Natural killer cell treated with Interleukin-12 subunit alpha and Interleukin-12 subunit beta and Interleukin-15 and Interleukin-18, amount 100 ng/mL, for 72 hours (primary cell): Measurements from ENCODE around the gene TTLL10. TPM values are rescaled to one million over a fixed set of nuclear protein-coding genes. Genes with fewer than 3 reads are reported as not detected.
"Not testable (repeated sequence)": the region's sequence is repeated elsewhere in the genome, so short reads cannot be mapped to it uniquely, and the experiment has no call there.

Experiments used
- ATAC-seq, 2 donors: fragments of 150-1000 bp; cut with Tn5 transposase in 1 of 2; sonication (Bioruptor Pico), chemical (Tn5 transposase) in 1 of 2; 2 replicates each; pipeline ENCODE4 v1.10.0; 2021
- DNase-seq: peaks from one replicate; pipeline ENCODE4 v3.0.0; 2022; ENCODE audit warnings: low spot score
- H3K27ac Mint-ChIP-seq, 2 donors: 1 replicate in 1 of 2; 2 replicates in 1 of 2; pipeline ENCODE4 v1.8.0; 2022; ENCODE audit warnings: mixed read lengths in 2 of 2, mild to moderate bottlenecking in 1 of 2, moderate library complexity in 1 of 2
- H3K27me3 Mint-ChIP-seq, 2 donors: 1 replicate in 1 of 2; 2 replicates in 1 of 2; pipeline ENCODE4 v1.8.0; 2022; ENCODE audit warnings: mixed read lengths in 2 of 2
- H3K36me3 Mint-ChIP-seq: one replicate; pipeline ENCODE4 v1.8.0; 2022; ENCODE audit warnings: mixed read lengths
- H3K4me1 Mint-ChIP-seq, 2 donors: 1 replicate in 1 of 2; 2 replicates in 1 of 2; pipeline ENCODE4 v1.8.0; 2022; ENCODE audit warnings: low read depth in 2 of 2, mixed read lengths in 2 of 2, mild to moderate bottlenecking in 1 of 2
- H3K4me3 Mint-ChIP-seq: one replicate; pipeline ENCODE4 v1.8.0; 2022; ENCODE audit warnings: mixed read lengths
- H3K9me3 Mint-ChIP-seq: 2 replicates; pipeline ENCODE4 v1.8.0; 2022; ENCODE audit warnings: mixed read lengths
- total RNA-seq, 2 donors: library from RNA; stranded (reverse); gene quantifications; one replicate each; pipeline ENCODE4 v1.2.3, GENCODE V29; 2022

TTLL10 gene
- total RNA-seq, 2 donors from 2014 or later = 0.31 TPM; not detected in 1

DNA sequence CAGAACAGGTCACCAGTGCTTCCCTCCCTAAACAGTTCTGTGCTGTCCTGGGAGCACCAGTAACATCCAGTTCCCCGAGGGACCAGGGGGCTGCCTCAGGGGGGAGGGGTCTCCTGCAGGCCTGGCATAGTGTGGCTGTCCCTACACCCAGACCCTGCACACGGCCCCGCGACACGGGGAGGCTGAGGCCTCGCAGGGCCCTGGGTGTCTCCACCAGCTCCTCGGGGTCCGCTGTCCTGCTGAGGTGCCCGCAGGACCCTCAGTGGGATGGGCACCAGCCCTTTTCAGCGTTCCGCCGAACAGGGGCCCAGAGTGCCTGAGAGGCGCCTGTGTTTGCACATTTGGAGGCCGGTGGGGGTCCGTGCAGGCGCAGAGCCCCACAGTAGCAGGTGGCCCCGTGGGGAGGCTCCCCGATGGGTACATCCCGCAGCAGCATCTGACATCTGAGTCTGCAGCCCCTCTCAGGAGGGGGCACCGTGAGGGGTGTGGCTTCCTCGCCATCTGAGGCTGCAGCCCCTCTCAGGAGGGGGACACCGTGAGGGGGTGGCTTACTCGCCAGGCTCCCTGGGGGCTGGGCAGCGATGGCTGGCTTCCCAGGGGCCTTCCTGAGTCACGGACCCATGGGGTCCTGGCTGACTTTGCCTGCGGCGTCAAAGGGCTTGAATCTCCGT lies 39.2 kb upstream of the TTLL10 start:
- Mint-ChIP-seq H3K9me3 (no peaks in the 10 kb centered on the region), H3K36me3 (no peaks in the 10 kb centered on the region), H3K4me3 (no peak overlapping the region), H3K4me1 (peaks cover 0 to 6% of the 10 kb centered on the region in 2 donors), H3K27ac (no peak overlapping the region), H3K27me3 (no peaks in the 10 kb centered on the region)
- no peak for DNase-seq
- ATAC-seq = peak in 1 of 2 donors; percentile 14

DNA sequence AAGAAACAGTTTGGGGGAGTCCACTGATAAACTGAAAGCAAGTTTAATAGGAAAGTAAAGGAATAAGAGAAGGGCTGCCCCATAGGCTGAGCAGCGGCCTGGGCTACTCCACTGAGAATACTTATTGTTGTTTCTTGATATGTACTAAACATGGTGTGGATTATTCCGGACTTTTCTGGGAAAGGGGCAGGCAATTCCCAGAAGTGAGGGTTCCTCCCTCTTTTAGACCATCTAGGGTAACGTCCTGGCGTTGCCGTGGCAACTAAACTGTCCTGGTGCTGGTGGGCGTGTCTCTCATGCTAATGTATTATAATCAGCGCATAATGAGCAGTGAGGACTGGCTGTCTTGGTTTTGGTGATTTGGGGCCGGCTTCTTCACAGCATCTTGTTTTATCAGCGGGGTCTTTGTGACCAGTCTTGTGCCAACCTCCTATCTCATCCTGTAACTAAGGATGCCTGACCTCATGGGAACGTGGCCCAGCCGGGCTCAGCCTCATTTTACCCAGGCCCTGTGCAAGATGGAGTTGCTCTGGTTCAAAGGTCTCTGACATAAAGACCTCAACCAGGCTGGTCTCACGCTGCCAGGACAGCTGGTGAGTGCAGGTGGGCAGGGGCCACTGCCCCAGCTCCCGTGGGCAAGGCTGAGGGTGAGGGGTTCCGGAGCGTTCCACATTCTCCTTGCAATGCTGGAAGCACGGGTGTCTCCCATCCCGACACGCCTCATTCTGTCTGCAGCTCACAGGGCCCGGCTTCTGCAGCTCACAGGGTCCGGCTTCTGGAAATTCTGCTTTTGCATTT lies 38.1 kb upstream of the TTLL10 start:
- Mint-ChIP-seq H3K27me3 (no peaks in the 10 kb centered on the region), H3K4me3 (peak overlapping the region; percentile 15), H3K27ac (peak overlapping the region in 1 of 2 donors; percentile 41), H3K4me1 (peaks cover 0 to 6% of the 10 kb centered on the region in 2 donors), H3K9me3 (no peaks in the 10 kb centered on the region), H3K36me3 (no peaks in the 10 kb centered on the region)
- DNase-seq (no peak), ATAC-seq (no peak)

DNA sequence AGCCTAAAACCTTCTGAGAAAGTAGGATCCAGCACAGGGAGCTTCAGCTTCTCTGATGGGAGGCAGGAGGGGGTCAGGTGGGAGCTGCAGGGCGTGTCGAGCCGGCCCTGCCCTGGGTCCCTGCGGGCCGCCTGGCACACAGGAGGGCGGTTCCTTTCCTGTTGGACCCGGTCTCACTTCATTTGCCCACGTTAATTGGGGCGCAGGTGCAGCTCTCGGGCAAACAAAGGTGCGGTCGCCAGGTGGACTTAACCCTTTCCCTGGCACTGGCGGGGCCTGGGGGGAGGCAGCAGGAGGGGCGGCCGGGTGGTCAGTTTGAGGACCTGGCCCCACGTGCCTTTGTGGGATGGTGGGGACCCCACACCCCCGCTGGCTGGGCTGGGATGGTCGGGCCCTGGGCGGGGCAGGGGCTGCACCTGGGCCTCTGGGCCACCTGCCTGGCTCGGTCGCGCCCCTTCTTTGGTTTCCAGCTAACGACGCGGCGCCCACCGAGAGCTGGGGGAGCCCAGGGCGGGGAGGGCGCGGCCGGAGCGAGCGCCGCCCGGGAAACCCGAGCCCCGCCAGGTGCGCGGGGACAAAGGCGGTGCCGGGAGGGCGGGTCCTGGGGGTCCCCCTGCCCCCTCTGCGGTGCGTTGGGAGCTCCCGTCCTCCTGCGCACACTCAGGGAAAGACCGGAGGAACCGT lies 37.0 kb upstream of the TTLL10 start:
- ATAC-seq = peak; percentile 31 to 38
- peaks cover 0 to 6% of the 10 kb centered on the region in 2 donors for H3K4me1 Mint-ChIP-seq
- no peaks in the 10 kb centered on the region for H3K36me3 Mint-ChIP-seq
- peak overlapping the region; percentile 30 for H3K4me3 Mint-ChIP-seq
- H3K27me3 Mint-ChIP-seq = no peaks in the 10 kb centered on the region
- H3K27ac Mint-ChIP-seq = peak overlapping the region in 1 of 2 donors; percentile 41
- no peak for DNase-seq
- H3K9me3 Mint-ChIP-seq = no peaks in the 10 kb centered on the region

DNA sequence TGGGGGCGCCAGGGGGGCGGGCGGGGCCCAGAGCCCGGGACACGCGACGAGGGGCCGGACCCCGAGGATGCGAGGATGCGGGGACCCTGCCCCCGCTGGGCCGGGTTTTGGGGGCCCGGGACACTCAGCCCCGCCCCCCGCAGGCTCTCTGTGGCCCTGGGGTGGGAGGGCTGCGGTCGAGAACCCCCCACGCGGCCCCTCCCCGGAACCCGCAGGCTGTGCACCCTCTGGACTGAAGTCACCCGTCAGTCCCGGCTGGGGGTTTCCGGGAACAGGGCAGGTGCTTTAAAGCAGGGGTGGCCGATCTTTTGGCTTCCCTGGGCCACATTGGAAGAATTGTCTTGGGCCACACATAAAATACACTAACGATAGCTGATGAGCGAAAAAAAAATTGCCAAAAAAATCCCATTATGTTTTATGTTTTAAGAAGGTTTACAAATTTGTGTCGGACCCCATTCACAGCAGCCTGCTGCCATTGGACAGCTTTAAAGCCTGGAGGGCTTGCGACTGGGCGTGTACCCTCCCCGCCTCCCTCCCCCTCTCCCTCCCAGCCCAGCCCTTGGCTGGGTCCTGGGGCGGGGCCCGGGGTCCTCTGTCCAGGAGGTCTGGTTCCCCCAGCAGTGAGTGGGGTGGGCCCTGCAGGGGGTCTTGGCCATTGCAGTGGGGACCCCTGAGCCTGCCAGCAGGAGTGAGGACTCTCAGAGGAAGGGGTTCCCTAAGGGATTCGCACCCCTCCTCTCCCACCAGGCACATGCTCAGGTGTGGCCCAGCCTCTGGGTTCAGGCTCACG lies 36.2 kb upstream of the TTLL10 start:
- no peaks in the 10 kb centered on the region for H3K27me3 Mint-ChIP-seq
- ATAC-seq = peak; percentile 79 to 86

DNA sequence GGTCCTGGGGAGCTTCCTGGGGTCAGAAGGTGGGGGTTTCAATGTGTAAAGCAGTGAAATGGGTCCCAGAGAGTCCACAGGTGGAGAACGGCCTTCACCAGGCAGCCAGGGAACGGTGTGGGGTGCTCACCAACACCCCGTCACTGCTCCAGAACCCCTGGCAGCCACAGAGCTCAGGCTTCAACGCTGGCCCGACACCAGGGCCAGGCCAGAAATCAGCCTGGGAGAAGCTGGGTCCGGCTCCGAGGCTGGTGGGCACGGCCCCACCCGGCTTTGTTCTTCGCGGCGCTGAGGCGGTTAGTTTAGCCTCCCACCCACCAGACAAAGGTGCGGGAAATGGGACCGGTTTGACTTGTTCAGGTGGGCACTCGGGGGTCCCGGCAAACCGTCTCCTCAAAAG lies 33.0 kb upstream of the TTLL10 start:
- H3K27me3 Mint-ChIP-seq = no peaks in the 10 kb centered on the region
- no peak overlapping the region for H3K27ac Mint-ChIP-seq
- DNase-seq = no peak
- no peak overlapping the region for H3K4me3 Mint-ChIP-seq
- ATAC-seq = no peak
- no peaks in the 10 kb centered on the region for H3K9me3 Mint-ChIP-seq
- H3K36me3 Mint-ChIP-seq = no peaks in the 10 kb centered on the region
- peaks cover 0 to 9% of the 10 kb centered on the region in 2 donors for H3K4me1 Mint-ChIP-seq

More for the DNA sequence above, 36.2 kb upstream of the TTLL10 start:
- DNase-seq = peak; percentile 90
- Mint-ChIP-seq H3K9me3 (no peaks in the 10 kb centered on the region), H3K4me1 (peaks cover 0 to 6% of the 10 kb centered on the region in 2 donors), H3K36me3 (no peaks in the 10 kb centered on the region), H3K27ac (peak overlapping the region; percentile 66 to 79), H3K4me3 (peak overlapping the region; percentile 68)

DNA sequence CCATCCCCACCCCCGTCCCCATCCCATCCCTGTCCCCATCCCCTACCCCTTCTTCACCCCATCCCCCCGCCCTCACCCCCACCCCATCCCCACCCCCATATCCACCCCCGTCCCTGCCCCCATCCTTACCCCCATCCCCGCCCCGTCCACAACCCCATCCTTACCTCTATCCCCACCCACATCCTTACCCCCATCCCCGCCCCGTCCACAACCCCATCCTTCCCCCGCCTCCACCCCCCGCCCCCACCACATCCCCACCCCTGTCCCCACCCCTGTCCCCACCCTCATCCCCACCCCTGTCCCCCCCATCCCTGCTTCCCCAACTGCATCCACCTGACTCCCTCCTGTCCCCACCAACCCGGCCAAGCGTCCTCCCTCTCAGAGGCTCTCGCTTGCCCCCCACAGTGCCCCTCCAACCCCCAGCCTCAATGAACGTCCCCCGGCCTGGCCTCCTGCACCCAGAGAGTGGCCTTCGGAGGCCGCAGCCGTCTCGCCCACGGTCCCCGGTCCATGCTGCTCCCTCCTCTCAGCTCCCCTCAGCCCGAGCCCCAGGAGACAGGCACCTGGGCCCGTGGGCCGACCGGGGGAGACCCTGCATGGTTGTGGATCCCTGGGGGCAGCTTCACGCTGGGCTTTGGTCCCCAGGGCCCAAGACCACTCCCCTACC lies 32.3 kb upstream of the TTLL10 start:
- Mint-ChIP-seq H3K27me3 (no peaks in the 10 kb centered on the region), H3K4me3 (no peak overlapping the region), H3K9me3 (no peaks in the 10 kb centered on the region), H3K36me3 (no peaks in the 10 kb centered on the region), H3K27ac (no peak overlapping the region), H3K4me1 (peaks cover 0 to 8% of the 10 kb centered on the region in 2 donors)
- ATAC-seq (no peak), DNase-seq (no peak)

DNA sequence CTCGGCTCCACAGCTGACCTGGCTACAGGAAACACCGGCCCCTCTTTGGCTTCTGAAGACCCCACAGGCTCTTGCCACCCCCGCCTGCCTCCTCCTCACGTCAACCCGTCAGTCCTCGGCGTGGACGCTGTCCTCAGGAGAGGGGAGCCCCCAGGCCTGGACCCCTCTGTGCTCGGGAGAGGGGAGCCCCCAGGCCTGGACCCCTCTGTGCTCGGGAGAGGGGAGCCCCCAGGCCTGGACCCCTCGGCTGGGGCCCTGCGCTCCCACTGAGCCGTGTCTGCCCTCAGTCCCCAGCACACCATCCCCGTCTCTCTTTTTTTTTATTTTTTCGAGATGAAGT lies 31.8 kb upstream of the TTLL10 start:
- Mint-ChIP-seq H3K27me3 (no peaks in the 10 kb centered on the region), H3K4me3 (no peak overlapping the region), H3K27ac (peak overlapping the region in 1 of 2 donors; percentile 71), H3K9me3 (no peaks in the 10 kb centered on the region), H3K4me1 (peaks cover 0 to 8% of the 10 kb centered on the region in 2 donors), H3K36me3 (no peaks in the 10 kb centered on the region)
- DNase-seq (no peak), ATAC-seq (no peak)

DNA sequence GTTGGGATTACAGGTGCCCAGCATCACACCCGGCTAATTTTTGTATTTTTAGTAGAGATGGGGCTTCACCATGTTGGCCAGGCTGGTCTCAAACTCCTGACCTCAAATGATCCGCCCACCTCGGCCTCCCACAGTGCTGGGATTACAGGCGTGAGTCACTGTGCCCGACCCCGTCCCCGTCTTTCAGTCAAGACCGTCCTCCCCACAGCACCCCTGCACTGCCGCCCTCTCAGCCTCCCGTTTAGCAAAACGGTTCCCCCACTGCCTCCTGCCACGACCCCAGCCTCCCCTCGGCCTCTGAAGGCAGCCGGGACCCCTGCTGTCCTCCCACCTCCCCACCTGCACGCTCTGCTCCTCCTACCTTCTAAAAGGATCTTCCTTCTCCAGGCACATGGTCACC lies 31.3 kb upstream of the TTLL10 start:
- H3K4me1 Mint-ChIP-seq, DNase-seq, H3K36me3 Mint-ChIP-seq, H3K4me3 Mint-ChIP-seq, ATAC-seq, H3K27me3 Mint-ChIP-seq, H3K9me3 Mint-ChIP-seq: not testable (repeated sequence)
- H3K27ac Mint-ChIP-seq = peak overlapping the region in 1 of 2 donors; percentile 71

DNA sequence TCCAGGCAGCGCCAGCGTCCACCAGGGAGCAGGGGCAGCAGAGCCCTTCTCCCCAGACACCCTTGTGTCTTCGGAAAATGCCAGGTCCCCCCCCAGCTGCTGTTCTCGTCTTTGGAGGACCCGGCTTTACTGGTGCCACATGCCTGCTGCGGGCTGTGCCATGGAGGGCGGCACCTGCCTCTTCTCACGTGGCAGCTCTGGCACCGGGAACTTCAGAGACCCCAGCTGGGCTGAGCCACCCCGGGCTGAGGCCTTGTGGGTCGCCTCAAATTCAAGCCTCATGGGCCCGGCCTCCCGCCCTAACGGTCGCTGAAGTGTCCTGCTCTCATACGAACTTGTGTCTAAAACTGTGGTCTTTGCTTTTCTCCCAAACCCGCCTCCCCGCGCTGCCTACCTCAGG lies 30.8 kb upstream of the TTLL10 start:
- ATAC-seq = no peak
- Mint-ChIP-seq H3K36me3 (no peaks in the 10 kb centered on the region), H3K9me3 (no peaks in the 10 kb centered on the region), H3K4me1 (peaks cover 0 to 5% of the 10 kb centered on the region in 2 donors), H3K4me3 (no peak overlapping the region), H3K27ac (peak overlapping the region; percentile 71 to 81), H3K27me3 (no peaks in the 10 kb centered on the region)
- DNase-seq = no peak

DNA sequence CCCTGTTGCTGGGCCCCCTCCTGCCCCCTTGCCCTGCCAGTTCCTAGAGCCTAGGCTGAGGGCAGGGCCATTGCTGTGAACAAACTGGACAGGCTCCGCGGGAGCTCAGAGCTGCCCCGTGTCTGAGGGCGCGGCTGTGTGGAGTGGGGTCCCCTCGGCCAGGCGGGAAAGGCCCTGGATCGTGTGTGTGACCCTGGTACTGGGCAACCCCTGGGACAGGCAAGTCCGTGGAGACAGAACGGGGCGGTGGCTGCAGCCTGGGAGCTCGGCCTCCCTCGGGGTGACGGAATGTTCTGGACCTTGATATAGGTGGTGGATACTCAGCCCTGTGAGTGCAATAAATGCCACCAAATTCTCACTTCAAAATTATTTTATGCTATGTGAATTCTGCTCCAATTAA lies 30.0 kb upstream of the TTLL10 start:
- Mint-ChIP-seq H3K27ac (peak overlapping the region; percentile 71 to 81), H3K9me3 (no peaks in the 10 kb centered on the region), H3K36me3 (no peaks in the 10 kb centered on the region), H3K4me1 (peaks cover 0 to 10% of the 10 kb centered on the region in 2 donors), H3K4me3 (peak overlapping the region; percentile 25), H3K27me3 (no peaks in the 10 kb centered on the region)
- ATAC-seq (no peak), DNase-seq (no peak)

DNA sequence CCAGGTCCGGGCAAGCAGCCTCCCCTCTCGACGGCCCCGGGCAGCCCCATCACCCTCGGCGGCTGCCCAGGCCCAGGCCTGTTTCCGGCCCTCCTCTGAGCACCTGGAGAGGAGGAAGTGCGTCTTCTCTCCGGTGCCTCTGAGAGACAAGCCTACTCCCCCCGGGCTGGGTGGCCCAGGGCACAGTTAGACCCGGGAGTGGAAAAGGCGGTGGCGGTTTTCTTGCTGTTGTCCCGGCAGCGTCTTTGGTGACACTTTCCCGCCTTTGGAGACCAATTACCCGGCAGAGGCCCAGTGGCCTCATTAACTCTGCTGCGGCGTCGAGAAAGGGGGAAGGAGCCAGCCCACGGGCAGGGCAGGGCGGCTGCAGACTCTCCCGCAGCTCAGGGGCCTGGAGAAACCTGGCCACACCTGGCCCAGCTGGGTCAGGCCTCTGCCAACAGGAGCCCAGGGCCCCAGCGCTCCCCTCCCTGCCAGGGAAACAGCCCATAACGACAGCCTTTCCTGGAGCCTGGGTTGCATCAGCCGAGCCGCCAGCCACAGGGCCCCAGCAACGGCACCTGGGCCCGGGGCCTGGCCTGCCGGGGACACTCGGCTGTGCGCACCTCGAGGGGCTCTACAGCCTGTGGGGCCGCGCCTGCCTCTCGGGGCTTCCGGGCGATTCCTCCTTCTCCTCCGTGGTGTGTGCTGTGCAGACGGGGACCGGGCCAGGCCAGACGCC lies 29.4 kb upstream of the TTLL10 start:
- no peaks in the 10 kb centered on the region for H3K9me3 Mint-ChIP-seq
- H3K27me3 Mint-ChIP-seq = no peaks in the 10 kb centered on the region
- peak overlapping the region; percentile 71 to 81 for H3K27ac Mint-ChIP-seq
- no peaks in the 10 kb centered on the region for H3K36me3 Mint-ChIP-seq
- peaks cover 0 to 10% of the 10 kb centered on the region in 2 donors for H3K4me1 Mint-ChIP-seq
- ATAC-seq = peak; percentile 79 to 82
- peak; percentile 76 for DNase-seq
- peak overlapping the region; percentile 25 for H3K4me3 Mint-ChIP-seq

DNA sequence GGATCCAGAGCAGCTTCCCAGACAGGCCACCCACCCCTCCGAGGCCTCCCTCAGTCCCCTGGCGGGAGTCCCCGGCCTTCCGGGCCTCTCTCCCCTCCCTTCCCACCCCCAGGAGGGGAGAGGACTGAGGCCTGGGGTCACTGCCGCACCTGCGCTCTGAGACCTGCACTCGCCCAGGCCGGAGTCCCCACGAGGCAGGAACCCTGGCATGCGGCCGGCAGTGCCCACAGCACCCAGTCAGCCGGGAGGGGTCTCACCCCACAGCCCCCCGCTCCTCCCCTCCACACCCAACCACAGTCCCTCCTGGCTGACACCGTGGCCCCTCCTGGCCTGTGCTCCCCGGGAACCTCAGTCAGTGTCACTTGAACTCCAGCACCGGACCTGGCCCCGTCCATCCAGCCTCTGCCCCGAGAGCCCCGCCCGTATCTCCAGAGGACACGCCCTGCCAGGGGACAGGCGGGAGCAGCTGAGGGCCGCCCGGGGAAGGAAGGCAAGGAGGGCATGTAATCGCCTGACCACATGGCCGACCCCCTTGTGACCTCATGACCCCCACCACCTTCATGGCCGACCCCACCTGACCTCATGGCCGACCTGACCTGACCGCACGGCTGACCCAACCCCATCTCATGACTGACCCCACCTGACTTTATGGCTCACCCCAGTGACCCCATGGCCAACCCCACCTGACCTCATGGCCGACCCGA lies 28.7 kb upstream of the TTLL10 start:
- H3K27me3 Mint-ChIP-seq = no peaks in the 10 kb centered on the region
- ATAC-seq = no peak
- no peaks in the 10 kb centered on the region for H3K9me3 Mint-ChIP-seq
- H3K36me3 Mint-ChIP-seq = no peaks in the 10 kb centered on the region
- peaks cover 0 to 10% of the 10 kb centered on the region in 2 donors for H3K4me1 Mint-ChIP-seq
- no peak for DNase-seq
- no peak overlapping the region for H3K4me3 Mint-ChIP-seq
- peak overlapping the region in 1 of 2 donors; percentile 54 for H3K27ac Mint-ChIP-seq
